Gastroesophageal sphincter (tissue), 4 donors: ENCODE measurements around the gene STK25. TPM values are rescaled to one million over a fixed set of nuclear protein-coding genes. Genes with fewer than 3 reads are reported as not detected.

ENCODE experiments used
- ATAC-seq: fragments of 150-250 bp; one replicate; pipeline ENCODE4 v1.9.1; 2016; ENCODE audit warnings: mild to moderate bottlenecking, moderate library complexity
- H3K27ac ChIP-seq, 4 donors: fragments of 200-600 bp; sonication (generic) in 3 of 4; 1 replicate in 3 of 4; 2 replicates in 1 of 4; pipeline ENCODE4 v1.5.1; 2016 to 2019
- H3K27me3 ChIP-seq: fragments of 200-600 bp; sonication (generic); one replicate; pipeline ENCODE4 v1.5.1; 2019
- H3K36me3 ChIP-seq, 2 donors: fragments of 200-600 bp; sonication (generic); one replicate each; pipeline ENCODE4 v1.5.1; 2019; ENCODE audit warnings: control low read depth in 1 of 2
- H3K4me1 ChIP-seq, 3 donors: fragments of 200-600 bp; sonication (generic); 1 replicate in 2 of 3; 2 replicates in 1 of 3; pipeline ENCODE4 v1.5.1; 2016 to 2019; ENCODE audit warnings: control low read depth in 2 of 3
- H3K4me3 ChIP-seq, 2 donors: fragments of 200-600 bp; sonication (generic); one replicate each; pipeline ENCODE4 v1.5.1; 2019; ENCODE audit warnings: mild to moderate bottlenecking in 1 of 2, moderate library complexity in 1 of 2
- H3K9me3 ChIP-seq, 3 donors: fragments of 200-600 bp; sonication (generic); one replicate each; pipeline ENCODE4 v1.5.1; 2017 to 2019; ENCODE audit warnings: control low read depth in 2 of 3
- EP300 ChIP-seq: sonication (generic); formaldehyde crosslinking; IDR thresholded peaks from one replicate; pipeline ENCODE4 v1.6.1; 2017; ENCODE audit warnings: antibody characterized with exemption, mild to moderate bottlenecking
- POLR2A ChIP-seq, 2 donors: fragments of 450-650 bp; IDR thresholded peaks; one replicate each; pipeline ENCODE4 v1.6.1; 2017; ENCODE audit warnings: antibody characterized with exemption in 2 of 2, mild to moderate bottlenecking in 2 of 2, moderate library complexity in 1 of 2
- POLR2AphosphoS5 ChIP-seq: sonication (generic); formaldehyde crosslinking; IDR thresholded peaks from one replicate; pipeline ENCODE4 v1.6.1; 2017; ENCODE audit warnings: antibody characterized with exemption
- WGBS, 2 donors: methylation state at CpG; one replicate each; pipeline ENCODE4 v1.1.5; 2018; ENCODE audit warnings: low coverage in 1 of 2; 5-methylcytosine and 5-hydroxymethylcytosine counted together
- total RNA-seq, 4 donors: library from RNA; depleted of rRNA; stranded (reverse); fragments of >200 nt; gene quantifications; one replicate each; pipeline ENCODE4 v1.1.0, GENCODE V29; 2016
- TF ChIP-seq, protein P1 (sequence below), 4 experiments: fragments of 200-600 bp in 2 of 4; fragments of 450-650 bp in 2 of 4; sonication (generic) in 1 of 4; IDR thresholded peaks; one replicate each; pipeline ENCODE4 v1.5.1; 2017 to 2019; ENCODE audit warnings: antibody characterized with exemption in 4 of 4, mild to moderate bottlenecking in 2 of 4, moderate library complexity in 2 of 4

STK25 gene
- total RNA-seq, 4 donors from 2014 or later, result 125 to 234 (median 174) TPM

DNA sequence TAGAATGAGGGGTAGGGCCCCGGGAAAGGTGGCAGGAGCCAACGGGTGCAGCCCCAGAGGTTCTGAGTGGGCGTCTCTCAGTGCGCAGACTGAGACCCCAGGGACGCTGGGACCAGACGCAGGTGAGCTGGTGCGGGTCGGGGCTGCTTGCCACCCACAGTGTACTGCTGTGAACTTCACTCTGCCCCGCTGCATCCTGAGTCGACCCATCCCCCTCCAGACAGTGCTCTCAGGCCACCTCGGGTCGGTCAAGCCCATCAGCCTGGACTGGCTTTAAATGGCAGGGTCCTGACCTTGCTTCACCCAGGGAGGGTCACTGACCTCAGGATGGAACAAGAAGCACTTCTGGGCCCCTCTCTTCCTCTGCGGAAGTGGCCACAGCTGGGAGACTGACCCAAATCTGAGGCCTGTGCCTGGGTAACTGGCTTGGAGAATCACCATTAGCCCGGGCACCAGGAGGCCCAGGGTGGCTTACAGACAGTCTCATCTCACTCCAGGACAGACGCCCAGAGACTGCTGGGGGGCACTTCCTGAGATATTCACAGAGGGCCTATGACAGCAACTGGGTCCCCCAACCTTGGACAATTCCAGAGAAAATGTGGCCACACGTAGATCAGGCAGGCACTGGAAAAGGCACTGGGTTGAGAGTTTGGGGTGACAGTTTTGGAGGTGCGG, 26.5 kb upstream of the STK25 start:
- H3K27me3 ChIP-seq, result peaks cover 15% of the 10 kb centered on the region
- no peak overlapping the region for H3K27ac ChIP-seq
- H3K9me3 ChIP-seq, result no peaks in the 10 kb centered on the region
- TF ChIP-seq POLR2AphosphoS5 (no peak), EP300 (no peak), POLR2A (IDR thresholded peaks at IDR 0.05) (no peak)
- TF ChIP-seq, protein P1, sequence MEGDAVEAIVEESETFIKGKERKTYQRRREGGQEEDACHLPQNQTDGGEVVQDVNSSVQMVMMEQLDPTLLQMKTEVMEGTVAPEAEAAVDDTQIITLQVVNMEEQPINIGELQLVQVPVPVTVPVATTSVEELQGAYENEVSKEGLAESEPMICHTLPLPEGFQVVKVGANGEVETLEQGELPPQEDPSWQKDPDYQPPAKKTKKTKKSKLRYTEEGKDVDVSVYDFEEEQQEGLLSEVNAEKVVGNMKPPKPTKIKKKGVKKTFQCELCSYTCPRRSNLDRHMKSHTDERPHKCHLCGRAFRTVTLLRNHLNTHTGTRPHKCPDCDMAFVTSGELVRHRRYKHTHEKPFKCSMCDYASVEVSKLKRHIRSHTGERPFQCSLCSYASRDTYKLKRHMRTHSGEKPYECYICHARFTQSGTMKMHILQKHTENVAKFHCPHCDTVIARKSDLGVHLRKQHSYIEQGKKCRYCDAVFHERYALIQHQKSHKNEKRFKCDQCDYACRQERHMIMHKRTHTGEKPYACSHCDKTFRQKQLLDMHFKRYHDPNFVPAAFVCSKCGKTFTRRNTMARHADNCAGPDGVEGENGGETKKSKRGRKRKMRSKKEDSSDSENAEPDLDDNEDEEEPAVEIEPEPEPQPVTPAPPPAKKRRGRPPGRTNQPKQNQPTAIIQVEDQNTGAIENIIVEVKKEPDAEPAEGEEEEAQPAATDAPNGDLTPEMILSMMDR (IDR thresholded peaks at IDR 0.05), result no peak
- no peaks in the 10 kb centered on the region for H3K4me1 ChIP-seq
- no peak for ATAC-seq
- no peak overlapping the region for H3K4me3 ChIP-seq
- H3K36me3 ChIP-seq, result no peaks in the 10 kb centered on the region
- 75 to 79% methylated on average over 2 to 3 of the region's 17 CpGs for WGBS, 2 donors

DNA sequence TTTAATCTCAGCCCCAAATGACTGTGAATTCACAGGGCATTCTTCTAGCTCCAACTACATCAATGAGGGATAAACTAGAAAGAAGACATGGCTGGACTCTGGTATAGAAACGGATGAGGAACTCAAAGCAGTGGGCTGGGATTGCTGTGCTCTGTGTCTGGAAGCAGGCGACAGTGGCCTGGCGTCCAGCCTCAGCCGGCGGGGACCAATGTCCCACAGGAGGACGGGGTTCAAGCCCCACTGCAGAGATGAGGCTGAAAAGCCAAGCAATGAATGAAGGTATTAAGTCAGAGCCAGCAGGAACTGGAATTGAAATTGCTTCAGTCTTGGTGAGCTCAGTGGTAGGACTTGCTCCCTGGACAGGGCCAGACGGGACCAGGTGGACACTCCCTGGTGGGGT, 25.9 kb upstream of the STK25 start:
- no peaks in the 10 kb centered on the region for H3K9me3 ChIP-seq
- H3K36me3 ChIP-seq, result no peaks in the 10 kb centered on the region
- no peak overlapping the region for H3K4me3 ChIP-seq
- no peaks in the 10 kb centered on the region for H3K4me1 ChIP-seq
- no peak overlapping the region for H3K27ac ChIP-seq
- no peak for ATAC-seq
- peaks cover 9% of the 10 kb centered on the region for H3K27me3 ChIP-seq
- TF ChIP-seq POLR2A (IDR thresholded peaks at IDR 0.05) (no peak), EP300 (no peak)
- TF ChIP-seq, protein P1 (IDR thresholded peaks at IDR 0.05), result no peak
- WGBS, 2 donors, result 71% methylated on average over 1 of the region's 7 CpGs; no CpG with 5 or more reads in 1 of the 2 donors

DNA sequence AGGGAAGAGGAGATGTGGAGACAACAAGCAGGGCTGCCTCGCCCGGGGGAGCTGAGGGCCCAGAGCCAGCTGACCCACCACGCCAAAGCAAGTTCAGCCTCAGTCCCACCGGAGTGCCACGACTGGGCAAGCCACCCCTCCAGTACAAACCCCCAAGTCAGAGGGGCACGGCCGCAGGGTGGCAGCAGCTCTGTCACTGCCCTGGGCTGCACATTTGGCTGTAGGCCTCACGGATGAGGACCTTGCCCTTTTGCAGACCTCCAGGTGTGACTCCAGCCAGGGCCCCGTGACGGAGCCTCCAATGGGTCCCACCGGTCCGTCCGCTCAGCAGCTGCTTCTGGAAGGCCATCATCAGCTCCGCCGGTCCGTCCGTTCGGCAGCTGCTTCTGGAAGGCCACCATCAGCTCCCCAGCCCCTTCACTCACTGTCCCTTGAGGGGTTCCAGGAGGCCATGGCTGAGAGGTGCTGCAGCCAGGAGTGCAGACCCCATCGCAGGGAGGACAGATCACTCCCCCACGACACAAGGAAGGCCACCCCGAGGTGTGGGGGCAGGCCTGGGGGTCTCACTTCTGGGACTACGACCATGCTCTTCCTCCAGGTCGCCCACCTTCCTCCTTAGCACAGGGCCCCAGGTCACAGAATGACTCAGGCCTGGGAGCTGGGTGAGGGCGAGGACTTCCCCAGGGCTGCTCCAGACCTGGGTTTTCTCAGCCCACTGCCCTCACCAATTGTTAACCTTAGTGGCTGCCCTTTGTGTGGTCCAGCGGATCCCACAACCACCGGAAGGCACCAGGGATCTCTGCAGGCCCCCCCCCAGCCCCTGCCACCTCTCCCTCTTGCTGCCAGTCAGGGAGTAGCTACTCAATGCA, 24.6 kb upstream of the STK25 start:
- no peaks in the 10 kb centered on the region for H3K9me3 ChIP-seq
- no CpG with 5 or more reads among the region's 26 CpGs for WGBS, 2 donors
- H3K27ac ChIP-seq, result no peak overlapping the region
- ATAC-seq, result no peak
- no peak overlapping the region for H3K4me3 ChIP-seq
- H3K4me1 ChIP-seq, result no peaks in the 10 kb centered on the region
- TF ChIP-seq POLR2A (IDR thresholded peaks at IDR 0.05), result no peak
- TF ChIP-seq EP300, result no peak
- no peak for TF ChIP-seq POLR2AphosphoS5
- no peaks in the 10 kb centered on the region for H3K36me3 ChIP-seq
- no peaks in the 10 kb centered on the region for H3K27me3 ChIP-seq

DNA sequence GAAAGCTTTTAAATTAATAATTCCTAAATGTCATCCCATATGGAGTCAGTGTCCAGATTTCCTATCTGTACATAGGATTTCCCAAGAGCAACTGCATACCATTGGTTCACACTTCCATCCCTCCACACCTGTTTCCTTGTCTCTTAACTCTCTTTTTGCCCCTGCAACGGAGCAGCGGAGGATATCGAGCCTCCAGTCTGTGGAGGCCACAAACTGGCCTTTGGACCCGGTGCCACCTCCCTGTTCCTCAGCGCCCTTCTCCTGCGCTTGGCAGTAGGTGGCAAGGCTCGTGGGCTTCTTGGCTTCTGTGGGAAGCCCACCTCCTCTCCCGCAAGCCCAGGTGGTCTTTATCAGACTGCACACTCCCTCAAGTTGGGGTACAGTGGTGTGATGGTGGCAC, 23.8 kb upstream of the STK25 start:
- Histone ChIP-seq H3K4me1 (no peaks in the 10 kb centered on the region), H3K9me3 (no peaks in the 10 kb centered on the region), H3K27me3 (no peaks in the 10 kb centered on the region), H3K27ac (no peak overlapping the region), H3K4me3 (no peak overlapping the region), H3K36me3 (no peaks in the 10 kb centered on the region)
- WGBS, 2 donors, result 86% methylated on average over 8 of the region's 8 CpGs; no CpG with 5 or more reads in 1 of the 2 donors
- no peak for ATAC-seq
- no peak for TF ChIP-seq POLR2AphosphoS5
- no peak for TF ChIP-seq POLR2A (IDR thresholded peaks at IDR 0.05)
- TF ChIP-seq EP300, result no peak
- TF ChIP-seq, protein P1 (IDR thresholded peaks at IDR 0.05), result no peak

DNA sequence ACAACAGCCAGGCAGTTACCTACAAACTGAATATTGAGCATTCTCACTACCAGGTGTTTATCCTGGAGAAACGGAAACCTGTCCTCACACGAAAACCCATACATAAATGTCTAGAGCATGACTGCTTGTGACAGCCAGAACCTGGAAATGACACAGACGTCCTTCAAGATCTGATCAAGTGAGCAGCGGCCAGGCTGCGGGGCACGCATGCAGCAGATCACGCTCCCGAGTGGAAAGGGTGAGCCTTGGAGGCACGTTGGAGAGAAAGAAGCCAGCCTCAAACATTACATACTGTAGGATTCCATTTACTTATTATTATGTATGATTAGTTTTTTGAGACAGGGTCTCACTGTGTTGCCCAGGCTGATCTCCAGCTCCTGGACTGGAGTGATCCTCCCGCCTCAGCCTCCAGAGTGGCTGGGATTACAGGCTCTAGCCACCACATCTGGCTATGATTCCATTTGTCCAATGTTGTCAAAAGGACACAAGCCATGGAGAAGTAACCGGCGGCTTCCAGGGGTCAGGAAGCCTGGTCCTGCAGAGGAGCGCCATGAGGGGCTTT, 22.9 kb upstream of the STK25 start:
- WGBS, 2 donors, result 84 to 100% methylated on average over 1 to 12 of the region's 13 CpGs
- H3K4me1 ChIP-seq, result no peaks in the 10 kb centered on the region
- TF ChIP-seq POLR2A (IDR thresholded peaks at IDR 0.05) (no peak), EP300 (no peak), POLR2AphosphoS5 (no peak)
- TF ChIP-seq, protein P1 (IDR thresholded peaks at IDR 0.05), result no peak
- H3K27ac ChIP-seq, result no peak overlapping the region
- no peak overlapping the region for H3K4me3 ChIP-seq
- no peaks in the 10 kb centered on the region for H3K27me3 ChIP-seq
- no peaks in the 10 kb centered on the region for H3K36me3 ChIP-seq
- ATAC-seq, result no peak
- no peaks in the 10 kb centered on the region for H3K9me3 ChIP-seq
